GM19099 (cell line): ENCODE measurements around the gene KLHL20.
A peak's percentile ranks its signal among the peaks of the same experiment; 100 is the strongest.

ENCODE experiments used
- POLR2A ChIP-seq: IDR thresholded peaks from 3 replicates; pipeline ENCODE4 v1.6.1; 2011; ENCODE audit warnings: low read depth; ENCODE audit not compliant: insufficient read length; ENCODE audit errors: extremely low read depth

The KLHL20 gene, protein sequence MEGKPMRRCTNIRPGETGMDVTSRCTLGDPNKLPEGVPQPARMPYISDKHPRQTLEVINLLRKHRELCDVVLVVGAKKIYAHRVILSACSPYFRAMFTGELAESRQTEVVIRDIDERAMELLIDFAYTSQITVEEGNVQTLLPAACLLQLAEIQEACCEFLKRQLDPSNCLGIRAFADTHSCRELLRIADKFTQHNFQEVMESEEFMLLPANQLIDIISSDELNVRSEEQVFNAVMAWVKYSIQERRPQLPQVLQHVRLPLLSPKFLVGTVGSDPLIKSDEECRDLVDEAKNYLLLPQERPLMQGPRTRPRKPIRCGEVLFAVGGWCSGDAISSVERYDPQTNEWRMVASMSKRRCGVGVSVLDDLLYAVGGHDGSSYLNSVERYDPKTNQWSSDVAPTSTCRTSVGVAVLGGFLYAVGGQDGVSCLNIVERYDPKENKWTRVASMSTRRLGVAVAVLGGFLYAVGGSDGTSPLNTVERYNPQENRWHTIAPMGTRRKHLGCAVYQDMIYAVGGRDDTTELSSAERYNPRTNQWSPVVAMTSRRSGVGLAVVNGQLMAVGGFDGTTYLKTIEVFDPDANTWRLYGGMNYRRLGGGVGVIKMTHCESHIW

DNA sequence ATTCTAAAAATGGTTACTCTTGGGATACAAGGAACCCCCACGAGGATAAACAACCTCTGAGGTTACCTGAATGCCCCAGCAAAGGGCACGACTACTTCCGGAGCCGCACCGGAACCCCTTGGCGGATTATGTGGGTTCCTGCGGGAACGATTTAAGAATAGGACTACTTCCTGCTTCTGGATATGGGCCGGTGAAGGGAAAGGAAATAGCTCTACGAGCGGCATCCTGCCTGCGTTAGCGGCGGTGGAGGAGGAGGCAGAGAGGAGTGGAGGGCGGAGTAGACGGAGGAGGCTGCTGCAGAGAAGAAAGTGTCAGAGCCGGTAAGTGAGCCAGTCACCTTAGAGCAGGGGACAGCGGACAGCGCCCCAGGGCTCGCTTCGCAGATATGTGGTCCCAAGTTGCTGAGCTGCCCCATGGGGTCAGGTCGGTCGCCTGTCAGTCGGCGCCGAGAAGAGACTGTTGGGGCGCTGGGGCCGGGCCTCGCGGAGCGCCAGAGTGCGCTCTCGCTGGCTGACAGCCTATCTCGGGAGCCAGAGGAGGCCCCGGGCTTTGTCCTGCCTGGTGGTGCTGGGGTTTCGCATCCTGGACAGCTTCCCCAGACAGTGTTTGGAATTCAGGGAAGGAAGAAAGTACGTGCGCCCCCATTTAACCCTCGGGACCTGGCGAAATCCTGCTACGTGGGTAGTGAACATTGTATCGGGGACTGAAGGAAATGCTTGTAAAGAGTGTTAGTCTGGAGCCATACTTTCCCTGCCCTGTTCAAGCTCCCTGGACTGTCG is at the start of gene KLHL20:
KLHL20 (plus strand) TSS at position 223 of the 779 bp plus-strand sequence. CDS start 1,063 bp downstream, outside the sequence.
- peak; percentile 90 for TF ChIP-seq POLR2A

DNA sequence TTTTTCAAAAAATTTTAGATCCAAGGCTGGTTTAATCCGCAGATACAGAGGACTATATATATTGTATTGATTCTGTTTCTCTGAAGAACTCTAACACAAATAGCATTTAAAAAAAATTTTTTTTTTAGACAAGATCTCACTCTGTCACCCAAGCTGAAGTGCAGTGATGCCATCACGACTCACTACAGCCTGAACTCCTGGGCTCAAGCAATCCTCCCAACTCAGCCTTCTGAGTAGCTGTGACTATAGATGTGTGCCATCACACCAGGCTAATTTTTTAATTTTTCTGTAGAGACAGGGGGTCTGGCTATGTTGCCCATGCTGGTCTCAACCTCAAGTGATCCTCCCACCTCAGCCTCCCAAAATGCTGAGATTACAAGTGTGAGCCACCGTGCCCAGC is 48.1 kb upstream of the KLHL20 start:
- TF ChIP-seq POLR2A, result no peak

DNA sequence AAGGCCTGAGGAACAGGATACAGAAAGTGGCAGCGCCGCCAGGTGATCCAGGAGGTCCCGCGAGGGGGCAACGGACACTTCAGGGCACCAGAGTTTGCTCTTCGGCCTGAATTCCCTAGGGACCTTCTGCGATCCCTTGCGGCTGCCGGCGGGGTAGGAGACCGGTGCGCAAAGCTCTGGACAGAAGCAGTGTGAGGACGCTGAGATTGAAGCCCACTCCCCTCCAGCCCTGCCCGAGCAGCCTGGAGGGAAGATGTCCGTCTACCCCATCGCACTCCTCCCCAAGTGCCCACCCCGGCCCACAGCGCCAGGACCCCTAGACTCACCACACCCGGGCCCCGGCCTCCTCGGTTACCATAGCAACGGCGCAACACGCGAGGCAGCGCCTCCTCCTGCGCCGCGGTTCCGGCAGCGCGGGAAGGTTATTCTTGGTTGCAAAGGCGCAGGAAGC is 45.3 kb upstream of the KLHL20 start, which contains the start of gene ANKRD45:
ANKRD45 (minus strand) TSS at position 361 of the 451 bp plus-strand sequence. CDS start 10,433 bp downstream, outside the sequence.
- no peak for TF ChIP-seq POLR2A

DNA sequence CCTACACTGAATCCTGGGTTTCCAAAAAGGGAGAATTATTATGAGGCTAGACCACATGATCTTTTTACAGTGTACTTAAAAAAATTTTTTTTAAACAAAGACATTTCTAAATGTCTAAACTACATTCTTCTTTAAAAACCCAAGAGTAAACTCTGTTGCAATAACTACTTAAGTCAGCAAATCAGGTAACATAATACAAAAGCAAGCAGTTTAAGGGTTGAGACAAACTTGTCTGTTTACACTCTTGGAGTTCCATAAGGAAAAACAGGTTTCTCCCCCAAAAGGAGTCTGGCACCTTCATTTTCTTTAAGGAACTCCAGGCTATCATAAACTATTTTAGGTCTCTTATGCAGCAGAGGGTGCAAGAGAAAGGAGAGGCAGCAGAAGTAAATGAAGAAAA is 32.6 kb upstream of the KLHL20 start:
- no peak for TF ChIP-seq POLR2A

DNA sequence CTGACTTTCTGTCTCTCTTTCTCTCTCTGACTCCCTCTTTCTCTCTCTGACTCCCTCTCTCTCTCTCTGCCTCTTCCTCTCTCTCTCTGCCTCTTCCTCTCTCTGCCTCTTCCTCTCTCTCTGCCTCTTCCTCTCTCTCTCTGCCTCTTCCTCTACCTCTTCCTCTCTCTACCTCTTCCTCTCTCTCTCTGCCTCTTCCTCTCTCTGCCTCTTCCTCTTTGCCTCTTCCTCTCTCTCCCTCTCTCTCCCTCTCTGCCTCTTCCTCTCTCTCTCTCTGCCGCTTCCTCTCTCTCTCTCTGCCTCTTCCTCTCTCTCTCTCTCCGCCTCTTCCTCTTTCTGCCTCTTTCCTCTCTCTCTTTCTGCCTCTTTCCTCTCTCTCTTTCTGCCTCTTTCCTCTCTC is 26.5 kb upstream of the KLHL20 start:
- no peak for TF ChIP-seq POLR2A

DNA sequence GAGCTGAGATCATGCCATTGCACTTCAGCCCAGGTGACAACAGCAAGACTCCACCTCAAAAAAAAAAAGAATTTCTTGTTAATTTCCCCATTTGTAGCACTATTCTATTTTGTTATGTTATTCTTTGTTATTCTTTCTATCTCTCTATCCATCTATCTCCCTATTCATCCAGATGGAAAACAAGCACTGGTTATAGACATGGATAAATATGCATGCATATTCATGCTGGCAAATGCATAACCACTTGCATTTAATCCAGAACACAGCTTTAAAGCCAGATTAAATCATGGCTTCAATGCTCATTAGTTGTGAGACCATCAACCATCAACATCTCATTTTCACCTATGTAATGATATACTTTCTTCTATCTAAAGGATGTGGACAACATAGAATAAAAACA is 21.5 kb upstream of the KLHL20 start:
- TF ChIP-seq POLR2A, result no peak

DNA sequence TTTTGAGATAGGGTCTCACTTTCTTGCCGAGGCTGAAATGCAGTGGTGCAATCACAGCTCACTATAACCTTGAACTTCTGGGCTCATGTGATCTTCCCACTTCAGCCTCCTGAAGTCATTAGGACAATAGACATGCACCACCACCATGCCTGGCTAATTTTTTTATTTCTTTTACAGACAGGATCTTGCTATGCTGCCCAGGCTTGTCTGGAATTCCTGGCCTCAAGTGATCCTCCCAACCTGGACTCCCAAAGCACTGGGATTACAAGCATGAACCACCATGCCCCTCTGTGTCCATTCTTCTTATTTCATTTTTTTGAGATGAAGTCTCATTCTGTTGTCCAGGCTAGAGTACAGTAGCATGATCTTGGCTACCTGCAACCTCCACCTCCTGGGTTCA is 12.0 kb upstream of the KLHL20 start:
- no peak for TF ChIP-seq POLR2A

DNA sequence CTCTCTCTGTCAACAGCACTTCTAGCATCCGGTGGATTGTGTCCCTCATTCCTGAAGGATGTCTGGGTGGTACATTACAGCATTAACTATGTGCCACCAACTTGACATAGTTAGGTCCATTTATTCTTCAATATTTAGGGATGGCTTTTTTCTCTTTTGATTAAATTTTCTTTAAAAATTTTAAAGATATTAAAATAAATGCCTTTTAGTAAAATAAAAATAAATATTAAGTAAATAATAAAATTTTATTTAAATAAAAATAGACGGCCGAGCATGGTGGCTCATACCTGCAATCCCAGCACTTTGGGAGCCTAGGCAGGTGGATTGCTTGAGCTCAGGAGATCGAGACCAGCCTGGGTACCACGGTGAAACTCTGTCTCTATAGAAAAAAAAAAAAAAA is 9.7 kb upstream of the KLHL20 start:
- no peak for TF ChIP-seq POLR2A

DNA sequence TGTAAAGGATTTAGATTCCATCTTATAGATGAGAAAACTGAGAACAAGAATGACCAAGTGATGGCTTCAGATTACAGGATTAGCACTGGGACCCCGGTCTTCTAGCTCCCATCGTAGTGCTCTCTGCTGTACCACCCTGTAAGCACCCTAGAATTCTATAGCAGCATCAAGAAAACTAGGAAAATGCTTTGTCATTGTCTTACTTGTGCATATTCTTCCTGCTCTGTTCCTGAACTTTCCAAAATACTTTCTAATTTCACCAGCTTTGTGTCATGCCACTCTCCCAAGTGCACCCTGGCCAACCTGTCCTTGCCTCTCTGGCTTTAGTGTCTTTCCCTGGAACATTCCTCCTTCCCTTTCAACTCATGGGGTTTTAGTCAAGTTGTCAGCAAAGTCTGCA is 6.0 kb upstream of the KLHL20 start:
- TF ChIP-seq POLR2A, result no peak

DNA sequence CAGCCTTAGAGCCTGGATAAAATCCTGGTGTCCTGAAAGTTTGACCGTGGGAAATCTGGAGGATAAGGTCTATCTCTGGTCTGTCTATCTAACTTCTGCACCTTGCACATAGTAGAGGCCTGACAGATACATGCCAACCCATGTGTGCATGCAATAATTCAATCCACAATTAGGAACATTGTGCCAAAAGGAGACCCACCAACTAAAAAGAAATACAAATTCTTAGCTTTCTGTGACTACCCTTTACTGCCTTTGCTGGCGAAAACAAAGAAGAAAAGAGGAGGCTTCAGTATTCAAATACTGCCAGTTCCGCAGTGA is 381 bp upstream of the KLHL20 start:
- TF ChIP-seq POLR2A, result no peak

DNA sequence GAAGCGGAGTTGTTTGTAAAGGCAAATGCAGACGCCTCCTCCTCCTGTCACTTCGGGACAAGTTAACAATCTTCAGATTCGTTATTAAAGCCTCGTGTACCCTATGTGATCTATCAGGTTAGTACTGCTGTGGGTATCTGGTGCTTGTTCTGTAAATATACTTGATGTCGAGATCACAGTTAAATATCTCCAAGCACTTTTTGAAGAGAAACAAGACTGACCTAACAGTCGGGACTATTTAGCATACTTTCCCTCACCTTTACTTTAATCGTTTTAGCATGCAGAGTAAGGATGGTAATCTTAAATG is 710 bp downstream of the KLHL20 start:
- no peak for TF ChIP-seq POLR2A

DNA sequence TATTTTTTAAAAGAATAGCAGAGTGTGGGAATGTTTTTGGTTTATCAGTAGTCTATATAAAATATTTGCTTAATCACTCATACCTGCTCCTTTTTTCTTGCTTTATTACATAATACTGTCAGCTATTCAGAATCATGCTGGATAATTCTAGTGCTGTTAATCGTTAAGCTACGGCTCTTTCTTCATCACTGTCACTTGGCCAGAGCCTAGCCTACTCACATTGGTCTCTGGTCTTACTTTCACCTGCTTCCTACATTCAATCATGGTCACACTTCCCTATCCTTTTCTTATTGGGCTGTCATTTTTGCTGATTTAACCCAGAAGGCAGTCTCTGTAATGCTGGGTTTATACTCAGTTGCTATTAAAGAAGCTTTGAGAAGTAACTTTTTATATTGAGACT is 2.5 kb downstream of the KLHL20 start:
- no peak for TF ChIP-seq POLR2A

DNA sequence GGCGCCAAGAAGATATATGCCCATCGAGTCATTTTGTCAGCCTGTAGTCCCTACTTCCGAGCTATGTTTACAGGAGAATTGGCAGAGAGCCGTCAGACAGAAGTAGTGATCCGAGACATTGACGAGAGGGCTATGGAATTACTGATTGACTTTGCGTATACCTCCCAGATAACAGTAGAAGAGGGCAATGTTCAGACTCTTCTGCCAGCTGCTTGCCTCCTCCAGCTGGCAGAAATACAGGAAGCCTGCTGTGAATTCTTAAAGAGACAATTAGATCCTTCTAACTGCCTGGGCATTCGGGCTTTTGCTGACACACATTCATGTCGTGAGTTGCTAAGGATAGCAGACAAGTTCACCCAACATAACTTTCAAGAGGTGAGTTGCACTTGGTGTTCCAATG is 19.1 kb downstream of the KLHL20 start:
- no peak for TF ChIP-seq POLR2A

DNA sequence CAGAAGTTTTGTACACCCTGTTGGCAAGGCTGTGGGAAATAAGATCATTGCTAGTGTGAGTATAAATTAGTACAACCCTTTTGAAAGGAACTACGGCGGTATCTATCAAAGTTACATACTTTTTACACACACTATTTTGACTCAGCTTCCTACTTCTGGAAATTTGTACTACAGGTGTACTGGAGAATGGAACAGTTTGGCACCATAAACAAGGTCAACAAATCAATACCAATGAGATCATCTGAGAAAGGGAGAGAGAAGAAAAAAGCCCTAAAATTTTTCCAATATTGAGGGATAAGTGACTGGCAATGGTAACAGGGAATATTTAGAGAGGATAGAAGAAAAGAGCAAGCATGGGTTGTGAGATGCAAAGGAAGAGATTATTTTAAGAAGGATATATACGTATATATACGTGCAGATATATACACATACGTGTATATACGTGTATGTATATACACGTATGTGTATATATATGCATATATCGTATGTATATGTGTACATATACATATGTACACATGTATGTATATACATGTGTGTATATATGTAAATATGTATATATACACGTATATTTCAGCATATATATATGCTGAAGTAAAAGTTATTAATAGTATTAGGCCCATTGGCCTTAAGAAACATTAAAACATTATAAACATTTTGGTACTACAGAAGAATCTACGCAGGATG is 27.6 kb downstream of the KLHL20 start:
- no peak for TF ChIP-seq POLR2A

DNA sequence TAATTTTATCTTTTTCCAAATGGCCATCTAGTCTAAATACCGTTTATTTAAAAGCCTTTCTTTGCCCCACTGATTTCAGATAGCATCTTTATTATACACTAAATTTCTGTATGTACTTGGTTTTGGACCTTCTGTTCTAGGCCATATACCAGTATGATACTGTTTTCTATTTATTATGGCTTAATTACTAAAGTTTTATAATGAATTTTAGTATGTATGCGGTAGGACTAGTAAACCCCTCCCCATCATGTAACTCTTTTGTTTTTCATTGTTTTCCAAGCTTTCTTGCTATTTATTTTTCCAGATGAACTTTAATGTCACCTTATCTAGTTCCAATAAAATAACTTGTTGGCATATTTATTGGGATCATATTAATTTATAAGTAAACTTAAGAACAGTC is 29.9 kb downstream of the KLHL20 start:
- TF ChIP-seq POLR2A, result no peak
